ENCODE measurements around the gene CYSTM1.

GRCh38 chr5:140250386-140250785 lies 75.4 kb downstream of the CYSTM1 start:
- TF ChIP-seq CTCF (IDR thresholded peaks at IDR 0.05) (no peak), POLR2A (IDR thresholded peaks at IDR 0.05) (no peak)

Measured in body of pancreas (tissue), 4 donors.